Stimulated activated CD8-positive, alpha-beta memory T cell treated with anti-CD3 and anti-CD28 coated beads, Interleukin-15, amount 100 ng/mL, for 1 hour (primary cell): ENCODE data around the gene CTCF.
A peak's percentile ranks its signal among the peaks of the same experiment; 100 is the strongest.

Experiments
- DNase-seq: peaks from one replicate; pipeline ENCODE4 v3.0.0-alpha.2; 2020; ENCODE audit warnings: low read depth

CTCF gene

DNA sequence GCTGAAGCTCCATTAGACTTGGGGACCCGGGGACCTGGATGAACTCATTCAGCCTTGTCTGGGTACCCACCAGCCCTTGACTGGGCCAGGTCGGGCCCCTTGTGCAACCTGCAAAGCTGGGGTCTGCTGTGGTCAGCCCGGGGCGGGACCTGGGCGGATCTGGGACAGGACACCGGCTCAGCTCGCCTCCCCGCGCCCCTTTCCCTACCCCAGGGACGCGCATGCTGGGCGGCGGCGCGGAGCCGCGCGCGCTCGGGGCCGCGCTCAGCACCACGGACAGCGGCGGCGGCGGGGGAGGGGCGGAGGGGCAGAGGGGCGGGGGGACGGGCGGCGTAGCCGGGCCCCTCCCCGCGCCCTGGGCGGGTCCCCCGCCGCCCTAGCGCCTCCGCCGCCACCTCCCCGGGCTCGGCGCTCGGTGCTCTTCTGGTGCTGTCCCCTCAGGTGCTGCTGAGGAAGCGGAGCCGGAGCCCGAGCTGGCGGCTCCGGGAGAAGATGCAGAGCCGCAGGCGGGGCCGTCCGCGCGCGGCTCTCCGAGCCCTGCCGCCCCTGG is 90.3 kb downstream of the CTCF start:
- DNase-seq: no peak

DNA sequence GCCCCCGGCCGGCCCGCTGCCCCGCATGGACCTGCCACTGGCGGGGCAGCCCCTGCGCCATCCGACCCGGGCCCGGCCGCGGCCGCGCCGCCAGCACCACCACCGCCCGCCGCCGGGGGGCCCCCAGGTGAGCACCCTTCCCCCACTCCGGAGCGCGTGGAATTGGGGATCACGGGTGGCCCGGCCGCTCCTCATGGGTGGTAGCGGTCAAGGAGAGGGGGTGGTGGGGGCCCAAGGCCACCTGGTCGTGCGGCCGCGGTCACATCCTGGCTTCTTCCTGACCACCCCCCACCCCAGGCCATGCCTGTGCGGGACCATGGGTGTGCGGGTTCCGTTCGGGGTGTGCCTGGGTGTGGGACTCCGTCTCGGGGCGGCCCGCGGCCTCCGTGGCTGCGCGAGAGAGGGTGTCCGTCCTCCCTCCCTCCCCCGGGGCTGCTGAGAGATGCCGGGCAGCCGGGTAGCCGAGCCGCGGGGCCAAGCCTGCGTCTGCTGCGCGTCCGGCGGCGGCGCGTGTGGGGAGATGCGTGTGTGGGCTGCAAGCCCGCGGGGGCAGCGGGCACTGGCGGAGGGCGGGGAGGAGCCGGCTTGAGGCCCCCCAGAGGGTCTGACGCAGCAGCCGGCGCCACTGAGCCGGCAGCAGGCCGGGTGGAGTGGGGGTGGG is 90.9 kb downstream of the CTCF start:
- no peak for DNase-seq

DNA sequence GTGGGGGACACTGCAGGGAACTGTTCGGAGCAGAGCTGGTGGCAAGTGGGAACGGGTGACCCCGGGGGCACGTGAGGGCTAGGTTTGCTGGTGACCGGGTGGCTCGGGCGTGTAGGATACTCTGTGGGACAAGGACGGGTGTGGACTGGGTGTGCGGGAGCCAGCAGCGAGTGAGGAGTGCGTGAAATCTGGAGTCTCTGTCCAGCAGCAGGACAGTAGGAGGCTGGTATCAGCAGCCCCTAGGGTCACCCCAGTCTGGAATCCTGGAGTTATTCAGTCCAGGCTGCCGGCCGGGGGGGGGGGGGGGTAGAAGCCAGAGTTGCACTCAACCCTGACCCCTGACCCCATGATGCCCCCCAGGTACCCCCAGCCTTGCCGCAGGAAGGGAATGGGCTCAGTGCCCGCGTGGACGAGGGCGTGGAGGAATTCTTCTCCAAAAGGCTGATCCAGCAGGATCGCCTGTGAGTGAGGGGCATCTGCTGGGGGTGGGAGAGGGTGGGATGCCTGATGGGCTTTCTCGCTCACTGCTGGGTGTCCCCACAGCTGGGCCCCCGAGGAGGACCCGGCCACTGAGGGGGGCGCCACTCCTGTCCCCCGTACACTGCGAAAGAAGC is 91.6 kb downstream of the CTCF start:
- no peak for DNase-seq

DNA sequence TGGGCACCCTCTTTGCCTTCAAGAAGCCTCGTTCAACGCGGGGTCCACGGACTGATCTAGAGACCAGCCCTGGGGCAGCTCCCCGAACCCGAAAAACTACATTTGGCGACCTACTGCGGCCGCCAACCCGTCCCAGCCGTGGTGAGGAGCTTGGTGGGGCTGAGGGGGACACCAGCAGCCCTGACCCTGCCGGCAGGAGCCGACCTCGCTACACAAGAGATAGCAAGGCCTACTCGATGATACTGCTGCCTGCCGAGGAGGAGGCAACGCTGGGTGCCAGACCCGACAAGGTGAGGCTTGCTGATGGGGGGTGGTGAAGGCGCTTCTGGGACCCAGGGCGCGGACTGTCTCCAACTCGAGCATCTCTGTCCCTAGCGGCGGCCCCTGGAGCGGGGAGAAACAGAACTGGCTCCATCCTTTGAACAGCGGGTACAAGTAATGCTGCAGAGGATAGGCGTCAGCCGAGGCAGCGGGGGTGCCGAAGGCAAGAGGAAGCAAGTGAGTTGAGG is 92.1 kb downstream of the CTCF start:
- no peak for DNase-seq

DNA sequence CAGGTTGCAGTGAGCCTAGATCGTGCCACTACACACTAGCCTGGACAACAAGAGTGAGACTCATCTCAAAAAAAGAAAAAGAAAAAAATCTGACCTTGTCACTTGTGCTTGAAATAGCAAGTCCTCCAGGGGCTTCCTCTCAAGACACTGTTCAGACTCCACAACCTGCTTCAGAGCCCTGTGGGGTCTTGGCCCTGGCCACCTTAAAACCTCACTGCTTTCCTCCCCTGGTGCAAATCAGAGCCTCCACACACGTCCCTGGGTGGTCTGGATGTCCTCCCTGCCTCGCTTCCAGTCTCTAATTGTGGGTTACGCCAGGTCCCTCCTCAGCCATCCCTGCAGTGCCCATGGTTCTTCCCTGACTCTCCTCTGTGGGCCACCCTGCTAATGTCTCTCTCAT is 93.0 kb downstream of the CTCF start:
- DNase-seq: no peak

DNA sequence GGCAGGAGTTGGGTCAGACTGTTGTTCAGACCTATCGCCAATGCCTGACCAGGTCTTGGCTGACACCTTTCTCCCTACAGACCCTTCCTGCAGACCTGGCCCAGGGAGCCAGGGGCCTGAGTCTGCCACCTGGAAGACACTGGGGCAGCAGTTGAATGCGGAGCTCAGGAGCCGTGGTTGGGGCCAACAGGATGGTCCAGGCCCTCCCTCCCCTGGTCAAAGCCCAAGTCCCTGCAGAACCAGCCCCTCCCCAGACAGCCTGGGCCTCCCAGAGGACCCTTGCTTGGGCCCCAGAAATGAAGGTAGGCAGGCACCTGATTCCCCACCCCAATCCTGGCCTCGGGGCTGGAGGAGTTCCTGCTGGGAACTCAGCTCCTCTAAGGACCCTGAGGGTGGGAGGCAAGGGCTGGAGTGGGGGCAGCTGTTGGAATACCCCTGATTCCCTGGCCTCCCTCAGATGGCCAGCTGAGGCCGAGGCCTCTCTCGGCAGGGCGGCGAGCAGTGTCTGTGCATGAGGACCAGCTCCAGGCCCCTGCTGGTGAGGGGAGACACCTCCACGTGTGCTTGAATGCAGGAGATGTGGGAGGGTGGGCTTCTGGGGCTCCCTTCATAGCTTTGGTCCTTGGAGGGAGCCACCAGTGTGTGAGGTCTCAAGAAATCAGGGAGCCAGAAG is 94.2 kb downstream of the CTCF start:
- DNase-seq: no peak

DNA sequence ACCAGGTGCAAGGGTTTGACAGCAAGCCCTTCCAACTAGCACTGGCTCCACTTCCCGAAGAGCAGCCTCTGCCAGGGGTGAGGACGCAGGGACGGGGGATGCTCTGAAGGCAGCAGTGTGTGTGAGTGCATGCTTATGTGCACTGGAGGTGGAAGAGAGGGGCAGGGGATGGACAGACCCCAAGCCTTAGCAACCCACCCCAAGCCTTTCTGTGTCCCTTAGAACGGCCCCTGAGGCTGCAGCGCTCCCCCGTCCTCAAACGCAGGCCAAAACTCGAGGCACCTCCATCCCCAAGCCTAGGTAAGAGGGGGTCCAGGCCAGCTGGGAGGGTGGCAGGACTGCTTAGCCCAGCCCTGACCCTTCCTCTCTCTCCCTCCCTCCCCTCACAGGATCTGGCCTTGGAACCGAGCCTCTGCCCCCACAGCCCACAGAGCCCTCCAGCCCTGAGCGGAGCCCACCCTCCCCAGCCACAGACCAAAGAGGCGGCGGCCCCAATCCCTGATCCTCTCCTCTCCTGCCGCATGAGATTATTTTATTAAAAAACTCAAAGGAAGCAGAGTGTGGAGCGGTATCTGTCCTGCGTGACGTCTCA is 94.8 kb downstream of the CTCF start:
- no peak for DNase-seq

DNA sequence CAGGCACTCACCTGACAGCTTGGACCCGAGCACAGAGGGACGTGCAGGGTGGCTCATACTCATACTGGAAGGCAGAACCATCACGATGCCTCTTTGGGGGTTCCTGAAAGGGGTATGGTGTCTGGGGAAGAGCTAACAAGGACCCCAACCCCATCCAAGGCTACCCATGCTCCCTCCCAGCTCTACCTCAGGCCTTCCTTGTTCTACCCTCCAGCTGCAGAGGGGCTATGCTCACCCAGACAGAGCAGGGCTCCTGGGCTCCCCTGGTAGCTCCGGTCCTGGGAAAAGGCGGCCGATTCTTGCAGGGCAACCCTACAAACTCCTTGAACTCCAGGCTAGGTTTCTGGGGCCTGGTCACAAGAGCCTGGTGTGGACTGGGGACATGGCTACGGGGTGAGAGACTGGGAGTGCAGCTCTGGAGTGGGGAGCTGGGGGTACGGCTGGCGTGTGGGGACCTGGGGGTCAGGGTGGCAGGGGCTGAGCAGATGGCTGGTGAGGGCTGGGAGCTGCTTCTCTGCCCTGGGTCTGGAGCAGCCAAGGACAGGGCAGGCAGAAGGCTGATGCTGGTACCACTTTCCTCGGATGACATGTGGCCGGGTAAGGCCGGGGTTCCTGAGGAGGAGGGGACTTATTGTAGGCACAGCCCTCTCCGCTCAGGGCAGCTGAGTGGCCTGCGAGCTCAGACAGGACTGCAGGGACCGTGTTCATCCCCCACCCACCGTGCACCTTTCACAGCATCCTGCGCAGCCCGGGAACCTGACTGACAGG is 95.6 kb downstream of the CTCF start:
- no peak for DNase-seq

DNA sequence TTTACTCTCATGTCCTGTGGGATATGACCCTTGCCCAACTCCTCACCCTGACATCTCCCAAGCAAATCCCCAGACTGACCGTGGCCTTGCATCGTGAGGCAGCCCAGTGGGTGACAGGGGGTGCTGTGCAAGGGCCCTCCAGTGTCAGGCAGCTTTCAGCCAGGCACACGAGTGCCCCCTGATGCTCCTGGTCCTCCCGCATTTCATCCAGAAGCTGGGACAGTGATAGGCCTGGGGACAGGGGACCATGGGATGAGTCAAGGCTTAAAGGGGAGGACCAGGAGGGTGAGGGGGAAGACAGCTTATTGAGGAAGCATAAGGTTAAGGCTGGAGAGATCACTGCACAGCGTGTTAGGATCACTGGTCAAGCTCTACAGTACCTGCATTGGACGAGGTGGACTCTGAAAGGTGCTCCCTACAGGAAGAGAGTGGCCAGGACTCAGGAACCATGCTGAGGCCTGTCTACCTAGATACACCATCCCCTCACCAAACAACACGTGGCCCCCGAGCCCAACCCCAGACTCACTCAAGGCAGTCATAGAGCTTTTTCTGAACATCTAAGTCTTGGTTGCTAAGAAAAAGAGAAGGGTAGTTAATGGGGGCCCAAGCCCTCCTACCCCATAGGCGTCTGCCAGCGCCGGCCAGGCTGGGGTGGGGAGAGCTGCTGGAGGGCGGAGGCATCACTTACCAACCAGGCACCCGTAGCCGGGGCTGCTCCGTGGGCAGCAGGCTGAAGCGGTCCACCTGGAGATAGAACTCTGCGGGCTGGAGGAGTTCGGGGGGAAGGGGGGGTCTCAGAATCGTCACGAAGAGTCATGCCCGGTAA is 96.7 kb downstream of the CTCF start:
- no peak for DNase-seq

DNA sequence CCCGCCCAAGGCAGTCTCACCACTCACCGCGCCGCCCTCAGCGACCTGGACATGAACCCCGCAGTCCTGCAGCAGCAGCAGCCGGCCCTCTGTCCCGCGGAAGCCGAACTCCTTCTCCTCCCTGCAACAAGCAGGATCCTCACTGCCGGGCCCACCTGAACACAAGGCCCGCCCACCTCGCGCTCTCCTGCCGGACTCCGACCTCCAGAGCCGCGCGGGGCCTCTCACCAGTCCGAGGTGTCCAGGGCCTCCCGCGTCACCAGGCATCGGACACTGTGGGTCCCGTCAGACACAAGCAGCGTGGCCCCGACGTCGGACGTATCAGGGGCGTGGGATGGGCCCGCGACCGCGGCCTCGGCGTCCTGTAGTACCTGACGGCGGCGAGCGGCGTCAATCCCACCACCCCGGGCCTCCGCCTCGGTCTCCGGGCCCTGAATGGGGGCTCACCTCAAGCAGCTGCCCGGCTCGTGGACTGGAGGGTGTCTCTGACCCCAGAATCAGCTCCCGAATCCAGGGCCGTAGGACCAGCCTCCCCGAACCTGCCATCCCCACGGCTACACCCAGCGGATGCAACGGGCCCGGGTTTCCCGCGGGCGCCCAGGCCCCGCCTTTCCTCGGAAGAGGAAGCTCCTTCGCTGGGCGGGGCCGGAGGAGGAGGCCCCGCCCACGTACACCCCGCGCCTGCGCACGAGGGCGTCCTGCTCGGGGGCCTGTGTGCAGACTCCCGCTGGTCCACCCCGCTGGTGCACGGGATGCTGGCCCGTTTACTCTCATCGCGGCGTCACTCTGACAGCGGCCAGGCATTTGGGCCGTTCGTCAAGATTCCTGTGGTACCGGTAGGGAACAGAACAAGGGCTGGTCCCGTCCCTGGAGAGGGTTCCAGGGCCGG is 97.6 kb downstream of the CTCF start, which contains the start of gene ACD:
Gene ACD (minus strand): TSS at position 586 of the 889 bp plus-strand sequence. CDS start 40 bp downstream, at position 546.
- DNase-seq: peak; percentile 84

DNA sequence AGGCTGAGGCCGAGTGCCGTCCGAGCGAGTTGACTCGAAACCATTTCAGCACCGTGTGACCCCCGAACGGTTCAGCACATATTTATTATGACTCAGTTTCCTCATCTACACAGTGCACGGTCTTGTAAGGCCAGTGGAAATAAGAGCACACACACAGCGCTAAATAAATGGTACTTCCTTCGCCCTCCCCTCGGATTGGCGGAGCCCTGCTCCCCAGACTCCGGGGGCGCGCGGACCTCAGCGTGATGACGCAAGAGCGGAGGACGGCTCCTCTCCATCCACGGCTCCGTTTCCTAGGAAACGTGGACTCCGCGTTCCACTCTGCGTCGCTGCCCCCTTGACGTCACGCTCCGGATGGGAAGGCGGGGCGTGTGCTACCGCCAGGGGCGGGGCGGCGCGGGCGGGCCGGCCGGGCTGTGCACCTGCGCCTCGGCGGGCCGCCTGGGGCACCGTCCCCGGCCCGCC is 98.3 kb downstream of the CTCF start, which contains the start of gene PARD6A:
Gene PARD6A (plus strand): TSS at position 397 of the 465 bp plus-strand sequence. CDS start 79 bp downstream, outside the sequence.
- peak; percentile 84 for DNase-seq

DNA sequence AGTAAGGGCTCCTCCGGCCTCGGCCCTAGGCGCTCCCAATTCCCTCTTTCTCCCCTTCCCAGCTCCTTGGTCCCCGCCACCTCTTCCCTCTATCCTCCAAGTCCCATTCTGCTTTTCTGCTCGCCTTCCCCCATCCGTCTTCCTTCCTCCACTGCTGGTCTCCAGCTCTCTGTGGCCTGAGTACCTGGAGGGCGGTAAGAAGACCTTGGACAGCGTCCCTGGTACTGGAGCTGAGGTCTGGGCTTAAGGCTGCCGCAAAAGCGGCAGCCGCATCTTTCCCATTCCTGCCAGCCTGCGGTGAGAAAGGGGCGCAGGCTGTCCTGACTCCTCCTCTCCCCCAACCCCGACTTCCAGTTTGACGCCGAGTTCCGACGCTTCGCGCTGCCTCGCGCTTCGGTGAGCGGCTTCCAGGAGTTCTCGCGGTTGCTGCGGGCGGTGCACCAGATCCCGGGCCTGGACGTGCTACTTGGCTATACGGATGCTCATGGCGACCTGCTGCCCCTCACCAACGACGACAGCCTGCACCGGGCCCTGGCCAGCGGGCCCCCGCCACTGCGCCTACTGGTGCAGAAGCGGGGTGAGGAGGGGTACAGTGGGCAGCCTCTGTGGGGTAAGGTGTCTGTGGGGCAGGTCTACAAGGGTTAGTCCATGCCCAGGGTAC is 98.9 kb downstream of the CTCF start:
- DNase-seq: no peak

DNA sequence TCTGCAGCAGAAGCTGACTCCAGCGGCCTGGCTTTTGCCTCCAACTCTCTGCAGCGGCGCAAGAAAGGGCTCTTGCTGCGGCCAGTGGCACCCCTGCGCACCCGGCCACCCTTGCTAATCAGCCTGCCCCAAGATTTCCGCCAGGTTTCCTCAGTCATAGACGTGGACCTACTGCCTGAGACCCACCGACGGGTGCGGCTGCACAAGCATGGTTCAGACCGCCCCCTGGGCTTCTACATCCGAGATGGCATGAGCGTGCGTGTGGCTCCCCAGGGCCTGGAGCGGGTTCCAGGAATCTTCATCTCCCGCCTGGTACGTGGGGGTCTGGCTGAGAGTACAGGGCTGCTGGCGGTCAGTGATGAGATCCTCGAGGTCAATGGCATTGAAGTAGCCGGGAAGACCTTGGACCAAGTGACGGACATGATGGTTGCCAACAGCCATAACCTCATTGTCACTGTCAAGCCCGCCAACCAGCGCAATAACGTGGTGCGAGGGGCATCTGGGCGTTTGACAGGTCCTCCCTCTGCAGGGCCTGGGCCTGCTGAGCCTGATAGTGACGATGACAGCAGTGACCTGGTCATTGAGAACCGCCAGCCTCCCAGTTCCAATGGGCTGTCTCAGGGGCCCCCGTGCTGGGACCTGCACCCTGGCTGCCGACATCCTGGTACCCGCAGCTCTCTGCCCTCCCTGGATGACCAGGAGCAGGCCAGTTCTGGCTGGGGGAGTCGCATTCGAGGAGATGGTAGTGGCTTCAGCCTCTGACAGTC is 99.7 kb downstream of the CTCF start:
- DNase-seq: no peak

DNA sequence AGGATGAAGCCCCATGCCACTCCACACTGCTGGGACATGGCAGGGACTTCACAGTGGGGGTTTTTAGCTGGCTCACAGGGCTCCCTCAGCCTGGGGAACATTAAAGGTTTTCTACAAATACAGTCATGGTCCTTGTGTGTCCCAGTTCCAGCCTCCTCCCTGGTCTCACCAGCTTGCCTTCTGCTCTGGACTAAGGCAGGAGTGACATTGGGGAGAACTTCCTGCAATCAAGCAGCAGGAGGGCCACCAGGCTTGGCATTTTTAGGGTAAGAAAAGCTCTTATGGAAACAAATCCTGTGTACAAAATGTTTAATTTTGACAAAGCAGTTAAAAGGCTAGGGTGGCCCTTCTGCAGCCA is 100.3 kb downstream of the CTCF start:
- DNase-seq: no peak

DNA sequence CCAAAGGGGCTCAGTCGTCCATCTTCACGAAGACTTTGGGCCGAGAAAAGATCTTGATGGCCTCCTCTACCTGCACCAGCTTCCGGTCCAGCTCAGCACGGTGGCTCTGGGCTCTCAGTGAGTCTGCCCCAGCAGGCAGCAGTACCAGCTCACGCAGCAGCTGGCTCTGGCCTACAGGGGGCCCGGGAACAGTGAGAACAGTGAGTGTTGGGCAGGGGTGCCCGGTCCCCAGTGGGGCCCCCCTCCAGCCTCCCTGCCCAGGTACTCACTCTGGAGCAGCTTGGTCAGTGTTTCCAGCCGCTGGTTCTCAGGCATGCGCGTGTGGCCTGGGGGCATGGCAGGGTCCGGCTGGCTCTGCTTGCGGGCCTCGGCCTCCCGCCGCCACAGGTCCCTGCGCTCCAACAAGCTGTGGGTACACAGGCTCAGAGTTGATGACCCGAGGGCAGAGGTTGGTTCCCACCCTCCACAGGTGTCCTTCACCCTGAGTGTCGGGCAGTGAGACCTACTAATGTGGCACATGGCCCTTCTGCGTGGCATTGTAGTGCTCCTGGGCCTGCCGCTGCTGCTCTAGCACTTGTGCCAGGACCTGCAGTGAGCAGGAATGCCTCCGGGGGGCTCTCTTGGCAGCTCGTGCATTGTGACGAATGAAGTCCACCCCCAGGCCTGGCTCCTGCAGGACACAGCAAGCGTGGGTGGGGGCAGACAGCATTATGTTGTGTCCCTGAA is 101.0 kb downstream of the CTCF start:
- no peak for DNase-seq

DNA sequence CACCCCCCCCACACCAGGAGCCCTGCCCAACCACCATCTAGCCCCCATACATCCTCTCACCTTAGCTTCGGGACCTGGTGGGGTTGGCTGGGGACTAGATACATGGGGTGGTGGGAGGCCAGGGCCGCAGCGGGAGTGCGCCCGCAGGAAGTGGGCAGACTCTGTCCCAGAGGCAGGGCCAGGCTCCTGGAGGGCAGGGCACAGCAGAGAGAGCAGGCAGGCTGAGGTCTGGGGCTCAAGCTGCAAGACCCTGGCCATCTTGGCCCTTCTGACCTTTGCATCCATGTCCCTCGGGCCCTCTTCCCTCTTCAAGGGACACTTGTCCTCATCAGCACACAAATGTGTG is 101.5 kb downstream of the CTCF start:
- no peak for DNase-seq

DNA sequence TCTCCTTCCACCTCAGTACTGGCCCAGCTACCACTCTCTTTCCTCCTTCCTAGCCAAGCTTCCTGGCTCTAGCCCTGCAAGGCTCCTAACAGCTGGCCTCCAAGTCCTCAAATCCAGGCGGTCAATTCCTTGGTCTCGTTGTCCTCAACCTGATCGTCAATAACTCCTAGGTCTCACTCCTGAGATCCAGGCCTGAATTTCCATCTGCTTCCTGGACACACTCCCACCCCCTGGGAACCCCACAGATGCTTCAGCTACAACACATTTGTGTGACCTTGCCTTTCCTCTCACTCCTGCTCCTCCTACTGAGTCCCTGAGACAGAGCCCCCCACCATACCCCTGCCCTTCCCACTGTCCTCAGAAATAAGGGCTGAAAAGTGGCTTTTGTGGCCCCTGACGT is 101.9 kb downstream of the CTCF start:
- DNase-seq: no peak

DNA sequence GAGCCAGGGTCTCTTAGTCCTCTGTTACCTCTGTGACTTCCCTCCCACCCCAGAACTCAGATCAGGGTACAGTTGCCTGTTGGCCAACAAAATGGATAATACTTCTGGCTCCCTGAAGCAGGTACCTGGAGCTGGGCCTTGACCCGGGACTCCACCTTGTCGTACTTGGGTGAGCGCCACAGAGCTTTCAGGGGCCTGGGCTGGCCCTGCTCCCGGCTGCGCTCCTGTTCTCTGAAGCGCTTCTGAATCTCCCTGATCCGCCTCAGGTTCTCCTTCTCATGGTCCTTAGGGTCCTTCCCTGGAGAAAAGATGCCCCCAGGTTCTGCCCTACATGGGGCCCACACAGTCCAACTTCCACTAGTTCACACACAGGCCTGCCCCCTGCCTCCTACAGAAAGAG is 102.5 kb downstream of the CTCF start:
- no peak for DNase-seq
